ENCODE results near the gene TMEM39B.
A peak's percentile ranks its signal among the peaks of the same experiment; 100 is the strongest.

GRCh38 chr1:32138965-32139364 lies 66.2 kb downstream of the TMEM39B start:
- TF ChIP-seq REST (IDR thresholded peaks at IDR 0.05; ENCODE audit: low read depth), result no peak
- TF ChIP-seq ZNF274 (IDR thresholded peaks at IDR 0.05; ENCODE audit: low read depth, low read length), result no peak
- no peak for TF ChIP-seq CTCF (IDR thresholded peaks at IDR 0.05 in 2 of 3, conservative IDR thresholded peaks at IDR 0.05 in 1 of 3; ENCODE audit: borderline replicate concordance in 1 of 3, insufficient read depth in 1 of 3, low read depth in 2 of 3, low read length in 2 of 3)
- peak; percentile 39; the same call in 1 of the 2 replicates for TF ChIP-seq FOSL1 (IDR thresholded peaks at IDR 0.05; ENCODE audit: low read depth)
- TF ChIP-seq RAD21 (IDR thresholded peaks at IDR 0.05; ENCODE audit: low read depth), result no peak
- TF ChIP-seq SIN3A (IDR thresholded peaks at IDR 0.05; ENCODE audit: low read depth), result no peak
- TF ChIP-seq MAX (IDR thresholded peaks at IDR 0.05), result no peak
- TF ChIP-seq TCF7L2 (IDR thresholded peaks at IDR 0.05; ENCODE audit: borderline replicate concordance, extremely low read depth, insufficient read depth, insufficient read length), result no peak
- TF ChIP-seq YY1 (IDR thresholded peaks at IDR 0.05; ENCODE audit: extremely low read depth, insufficient replicate concordance, low read depth, low read length), result no peak
- no peak for TF ChIP-seq ELF1 (IDR thresholded peaks at IDR 0.05; ENCODE audit: borderline replicate concordance, low read depth)
- TF ChIP-seq POLR2A (IDR thresholded peaks at IDR 0.05; ENCODE audit: borderline replicate concordance, extremely low read depth, insufficient read depth, insufficient read length), result no peak
- no peak for TF ChIP-seq CEBPB (IDR thresholded peaks at IDR 0.05; ENCODE audit: low read depth)
- TF ChIP-seq POLR2AphosphoS5 (IDR thresholded peaks at IDR 0.05; ENCODE audit: low read depth, low read length), result no peak

All from HCT116 (cell line).